ENCODE measurements around the gene OR1A1.
"Not testable (repeated sequence)": the region's sequence is repeated elsewhere in the genome, so short reads cannot be mapped to it uniquely, and the experiment has no call there.

The OR1A1 gene, protein sequence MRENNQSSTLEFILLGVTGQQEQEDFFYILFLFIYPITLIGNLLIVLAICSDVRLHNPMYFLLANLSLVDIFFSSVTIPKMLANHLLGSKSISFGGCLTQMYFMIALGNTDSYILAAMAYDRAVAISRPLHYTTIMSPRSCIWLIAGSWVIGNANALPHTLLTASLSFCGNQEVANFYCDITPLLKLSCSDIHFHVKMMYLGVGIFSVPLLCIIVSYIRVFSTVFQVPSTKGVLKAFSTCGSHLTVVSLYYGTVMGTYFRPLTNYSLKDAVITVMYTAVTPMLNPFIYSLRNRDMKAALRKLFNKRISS

DNA sequence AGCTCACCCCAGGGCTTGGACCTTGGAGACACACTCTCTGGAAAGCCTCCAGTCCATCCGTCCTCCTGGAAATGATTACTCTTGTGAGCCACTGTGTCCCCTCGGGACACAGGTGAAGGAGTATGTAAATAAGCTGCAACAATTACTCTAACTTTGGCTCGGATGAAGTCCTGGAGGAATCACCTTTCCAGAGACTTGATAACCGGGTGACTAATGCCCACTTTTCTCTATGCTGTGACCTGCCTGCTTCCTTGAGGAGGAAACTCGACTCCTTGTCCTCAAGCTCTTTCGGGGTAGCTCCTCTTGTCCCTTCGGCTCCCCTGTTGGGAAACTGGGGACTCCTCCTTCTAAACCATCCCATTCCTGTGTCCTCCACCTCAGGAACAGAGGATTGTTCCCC lies at the start of gene OR1A1:
TSS of gene OR1A1 (plus strand) at position 301 of the 400 bp plus-strand sequence. CDS start 7,954 bp downstream, outside the sequence.
- no peak for DNase-seq (ENCODE audit: low read depth in 2 of 2)

DNA sequence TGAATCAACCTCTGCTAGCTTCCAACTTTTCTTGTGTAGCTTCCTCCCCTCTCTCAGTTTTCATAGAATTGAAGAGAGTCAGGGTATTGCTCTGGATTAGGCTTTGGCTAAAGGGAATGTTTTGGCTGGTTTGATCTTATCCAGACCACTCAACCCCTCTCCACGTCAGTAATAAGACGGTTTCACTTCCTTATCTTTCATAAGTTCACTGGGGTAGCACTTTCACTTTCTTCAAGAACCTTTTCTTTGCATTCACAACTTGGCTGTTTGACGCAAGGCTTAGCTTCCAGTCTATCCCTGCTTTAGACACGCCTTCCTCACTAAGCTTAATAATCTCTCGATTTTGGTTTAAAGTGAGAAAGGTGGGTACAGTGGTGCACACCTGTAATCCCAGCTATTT lies 39.9 kb upstream of the OR1A1 start:
- no peak for DNase-seq (ENCODE audit: low read depth in 2 of 2)

DNA sequence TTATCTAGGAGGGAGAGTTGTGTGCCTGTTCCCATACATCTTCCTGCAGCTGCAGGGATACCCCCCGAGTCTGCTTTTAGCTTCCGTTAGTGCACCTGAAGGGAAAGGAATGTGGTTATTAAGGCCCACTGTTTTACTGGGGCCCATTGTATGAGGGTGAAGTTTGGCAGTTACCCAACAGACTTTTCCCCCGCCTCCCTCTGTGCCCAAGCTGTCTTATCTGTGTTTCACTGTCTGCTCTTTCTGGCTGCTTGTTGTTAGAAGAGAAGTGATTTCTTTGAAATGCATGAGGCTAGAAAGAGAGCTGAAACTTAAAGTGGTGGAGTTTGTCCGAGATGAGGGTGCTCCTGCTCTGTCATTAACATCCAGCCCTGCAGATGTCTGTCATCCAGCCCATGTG lies 17.5 kb upstream of the OR1A1 start:
- no peak for DNase-seq (ENCODE audit: low read depth in 2 of 2)

DNA sequence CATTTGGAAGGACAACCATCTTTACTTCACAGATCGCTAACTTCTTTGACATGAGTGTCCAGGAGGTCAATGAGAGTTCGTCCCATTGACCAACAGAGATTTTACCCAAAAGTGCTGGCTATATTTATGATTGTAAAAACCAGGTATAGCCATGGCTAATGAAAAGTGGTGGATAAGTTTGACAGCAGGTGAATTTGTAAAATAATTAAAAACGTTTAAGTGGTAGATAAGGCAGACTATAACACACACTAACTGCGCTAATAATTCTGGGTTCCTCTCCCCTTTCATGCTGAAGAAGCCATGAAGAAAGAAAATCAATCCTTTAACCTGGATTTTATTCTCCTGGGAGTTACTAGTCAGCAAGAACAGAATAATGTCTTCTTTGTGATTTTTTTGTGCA lies 10.2 kb upstream of the OR1A1 start, which contains the start of gene OR1A2:
TSS of gene OR1A2 (plus strand) at position 301 of the 400 bp plus-strand sequence. CDS start at position 301, 0 bp downstream.
- DNase-seq (ENCODE audit: low read depth in 2 of 2), result no peak

DNA sequence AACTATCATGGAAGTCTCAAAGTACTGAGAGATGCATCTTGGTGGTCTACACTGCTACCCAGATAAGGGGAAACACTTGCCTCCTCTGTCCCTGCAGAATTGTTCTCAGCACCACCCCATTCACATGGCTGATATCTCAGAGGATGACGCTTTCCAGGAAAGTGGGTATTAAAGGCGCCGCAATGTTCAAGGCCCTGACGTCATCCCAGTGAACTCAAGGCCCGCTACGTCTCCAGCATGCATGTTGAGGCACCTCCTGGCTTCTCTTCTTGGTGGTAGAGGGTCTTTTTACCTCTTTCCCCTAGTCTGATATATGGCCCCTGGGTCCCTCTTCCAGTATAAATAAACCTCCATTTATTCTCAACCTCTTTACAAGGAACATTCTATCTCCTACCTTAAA lies 1.0 kb downstream of the OR1A1 start:
- no peak for DNase-seq (ENCODE audit: low read depth in 2 of 2)

DNA sequence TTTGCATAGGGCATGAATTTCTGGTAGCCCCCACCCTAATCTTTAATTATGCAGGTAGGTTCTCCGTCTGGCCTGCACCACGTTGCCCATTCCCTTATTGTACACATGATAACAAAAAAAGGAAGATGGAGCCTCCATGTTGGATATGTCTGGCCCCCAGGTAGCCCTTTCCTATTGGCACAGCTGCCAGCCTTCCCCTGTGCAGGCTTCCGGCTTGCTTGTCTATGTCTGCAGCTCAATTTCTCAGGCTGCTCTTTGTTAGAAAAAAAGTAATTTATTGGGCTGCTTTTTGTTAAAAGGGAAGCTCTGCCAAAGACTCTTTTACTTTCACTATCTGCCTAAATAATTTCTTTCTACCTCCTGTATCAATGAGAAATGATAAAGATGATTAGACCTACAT lies 5.5 kb downstream of the OR1A1 start:
- DNase-seq (ENCODE audit: low read depth in 2 of 2), result no peak

DNA sequence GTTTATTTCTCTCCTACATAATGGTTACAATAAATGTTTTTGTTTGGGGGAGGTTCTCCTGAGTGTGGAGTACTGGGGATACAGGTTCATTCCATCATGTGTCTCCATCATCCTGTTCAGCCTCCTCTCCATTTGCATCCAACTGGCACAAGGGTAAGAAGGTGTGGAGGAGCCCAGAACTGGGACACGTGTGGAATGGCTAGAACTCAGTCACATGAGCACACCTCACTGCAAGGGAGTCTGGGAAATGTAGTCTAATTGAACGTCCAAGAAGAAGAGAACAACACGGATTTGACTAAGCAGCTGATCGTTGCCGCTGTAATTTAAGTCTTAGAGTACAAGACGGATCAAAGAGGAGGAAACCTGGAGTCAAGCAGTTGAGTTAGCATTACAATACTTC lies 6.1 kb downstream of the OR1A1 start:
- DNase-seq (ENCODE audit: low read depth in 2 of 2), result no peak

DNA sequence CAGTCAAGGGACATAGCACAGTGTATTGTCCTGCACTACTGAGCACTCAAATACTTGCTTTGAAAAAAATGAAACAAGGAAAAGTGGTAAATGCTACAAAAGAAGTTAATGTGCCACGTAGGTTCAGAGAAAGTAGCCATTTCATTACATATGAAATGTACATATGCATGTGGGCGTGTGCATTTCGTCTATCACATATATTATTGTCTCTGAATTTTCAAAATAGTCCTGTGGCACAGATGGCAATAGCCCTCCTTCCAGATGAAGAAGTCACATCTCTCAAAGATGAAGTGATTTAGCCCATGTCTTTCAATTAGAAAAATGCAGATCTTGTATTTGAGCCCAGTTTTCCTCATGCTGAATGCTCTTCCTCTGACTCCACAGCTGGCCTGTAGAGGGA lies 12.5 kb downstream of the OR1A1 start:
- DNase-seq (ENCODE audit: low read depth in 2 of 2), result not testable (repeated sequence)

DNA sequence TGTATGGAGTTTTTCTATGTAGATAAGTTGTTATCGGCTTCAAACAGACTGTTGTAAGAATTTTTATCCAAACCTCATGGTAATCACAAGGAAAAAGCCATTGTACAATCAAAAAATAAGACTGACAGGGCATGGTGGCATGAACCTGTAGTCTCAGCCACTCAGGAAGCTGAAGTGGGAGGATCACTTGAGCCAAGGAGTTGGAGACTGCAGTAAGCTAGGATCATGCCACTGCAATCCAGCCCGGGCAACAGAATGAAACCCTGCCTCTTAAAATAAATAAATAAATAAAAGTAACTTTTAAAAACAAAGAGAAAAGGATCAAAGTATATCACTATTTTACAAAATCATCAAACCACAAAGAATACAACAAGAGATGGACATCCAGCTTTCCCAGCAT lies 14.4 kb downstream of the OR1A1 start:
- DNase-seq (ENCODE audit: low read depth in 2 of 2), result no peak

DNA sequence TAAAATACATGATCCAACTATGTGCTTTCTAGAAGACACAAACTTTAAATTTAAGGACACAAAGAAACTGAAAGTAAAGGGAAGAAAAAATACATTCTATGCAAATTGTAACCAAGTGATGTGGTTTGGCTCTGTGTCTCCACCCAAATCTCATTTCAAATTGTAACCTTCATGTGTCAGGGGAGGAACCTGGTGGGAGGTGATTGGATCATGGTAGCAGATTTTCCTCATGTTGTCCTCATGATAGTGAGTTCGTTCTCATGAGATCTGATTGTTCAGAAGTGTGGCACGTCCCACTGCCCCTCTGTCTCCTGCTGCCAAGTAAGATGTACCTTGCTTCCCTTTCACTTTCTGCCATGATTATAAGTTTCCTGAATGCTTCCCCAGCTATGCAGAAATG lies 15.0 kb downstream of the OR1A1 start:
- DNase-seq (ENCODE audit: low read depth in 2 of 2), result no peak

DNA sequence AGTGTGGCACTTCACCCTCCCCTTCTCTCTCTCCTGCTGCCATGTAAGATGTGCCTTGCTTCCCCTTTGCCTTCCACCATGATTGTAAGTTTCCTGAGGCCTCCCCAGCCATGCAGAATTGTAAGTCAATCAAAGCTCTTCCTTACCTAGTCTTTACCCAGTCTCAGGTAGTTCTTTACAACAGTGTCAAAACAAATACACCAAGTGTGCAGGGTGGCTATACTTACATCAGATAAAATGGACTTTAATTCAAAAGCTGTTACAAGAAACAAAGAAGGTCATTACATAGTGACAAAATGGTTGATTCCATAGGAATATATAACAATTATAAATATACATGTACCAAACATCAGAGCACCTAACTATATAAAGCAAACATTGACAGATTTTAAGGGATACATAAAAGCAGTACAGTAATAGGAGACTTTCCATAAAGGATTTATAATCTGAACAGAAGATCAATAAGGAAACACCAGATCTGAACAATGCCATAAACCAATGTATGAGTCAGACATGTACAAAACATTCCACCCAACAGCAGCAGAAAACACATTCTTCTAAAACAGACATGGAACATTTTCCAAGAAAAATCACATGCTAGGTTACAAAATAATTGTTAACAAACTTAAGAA lies 17.4 kb downstream of the OR1A1 start:
- DNase-seq (ENCODE audit: low read depth in 2 of 2), result not testable (repeated sequence)

DNA sequence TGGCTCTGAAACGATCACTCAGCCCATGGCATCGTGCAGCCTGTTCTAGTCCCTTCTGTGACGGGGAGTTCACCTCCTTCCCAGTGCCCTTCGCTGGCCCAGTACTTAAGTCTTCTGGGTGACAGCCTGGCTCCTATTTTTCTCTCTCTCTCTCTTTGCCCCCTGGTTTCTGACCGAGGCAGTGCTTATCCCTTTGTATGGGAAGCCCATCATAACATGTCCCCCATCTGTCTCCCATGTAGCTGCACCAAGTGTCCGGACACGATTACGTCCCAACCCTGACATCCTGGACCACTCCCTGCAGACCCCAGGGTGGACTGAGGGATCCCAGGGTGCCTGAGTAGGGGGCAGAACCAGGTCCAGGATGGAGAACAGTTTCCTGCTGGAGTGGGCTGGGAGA lies 24.8 kb downstream of the OR1A1 start:
- DNase-seq (ENCODE audit: low read depth in 2 of 2), result not testable (repeated sequence)

DNA sequence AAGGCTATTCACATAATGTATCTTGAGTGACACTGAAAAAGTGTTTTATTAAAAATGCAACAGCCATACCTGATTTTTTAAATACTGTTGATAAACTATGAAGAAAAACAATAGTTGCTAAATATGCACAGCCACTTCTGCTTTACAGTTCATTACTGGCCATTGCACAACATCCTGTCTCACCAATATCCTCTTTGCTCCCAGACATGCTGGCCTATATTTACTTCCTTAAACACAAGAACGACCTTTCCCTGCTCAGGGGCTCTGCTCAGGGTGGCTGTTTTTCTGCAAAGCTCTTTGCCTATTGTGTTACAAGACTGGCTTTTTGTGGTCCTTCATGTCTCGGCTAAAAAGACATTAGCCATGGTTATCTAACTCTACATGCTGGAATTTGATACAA lies 31.2 kb downstream of the OR1A1 start:
- DNase-seq (ENCODE audit: low read depth in 2 of 2), result not testable (repeated sequence)

DNA sequence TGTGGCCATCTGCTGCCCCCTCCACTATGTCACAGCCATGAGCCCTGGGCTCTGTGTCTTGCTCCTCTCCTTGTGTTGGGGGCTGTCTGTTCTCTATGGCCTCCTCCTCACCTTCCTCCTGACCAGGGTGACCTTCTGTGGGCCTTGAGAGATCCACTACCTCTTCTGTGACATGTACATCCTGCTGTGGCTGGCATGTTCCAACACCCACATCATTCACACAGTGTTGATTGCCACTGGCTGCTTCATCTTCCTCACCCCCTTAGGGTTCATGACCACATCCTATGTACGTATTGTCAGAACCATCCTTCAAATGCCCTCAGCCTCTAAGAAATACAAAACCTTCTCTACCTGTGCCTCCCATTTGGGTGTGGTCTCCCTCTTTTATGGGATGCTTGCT lies 33.6 kb downstream of the OR1A1 start:
- not testable (repeated sequence) for DNase-seq (ENCODE audit: low read depth in 2 of 2)

DNA sequence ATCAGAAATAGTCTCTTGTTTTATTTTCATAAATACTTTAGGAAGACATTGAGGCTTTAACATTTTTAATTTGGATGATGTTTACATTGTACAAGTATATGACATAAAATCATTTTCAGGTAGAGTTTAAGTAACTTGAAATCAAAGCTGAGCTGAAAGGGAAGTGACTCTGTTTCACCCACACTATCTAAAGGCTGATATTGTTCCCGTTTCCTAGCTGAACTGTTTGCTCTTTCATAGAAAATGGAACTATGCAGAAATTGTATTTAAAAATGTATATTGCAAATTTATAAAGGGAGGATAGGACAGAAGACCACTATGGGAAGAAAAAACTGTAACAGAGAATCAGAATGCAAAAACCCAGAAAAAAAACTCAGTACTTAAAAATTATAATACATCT lies 37.4 kb downstream of the OR1A1 start:
- DNase-seq (ENCODE audit: low read depth in 2 of 2), result not testable (repeated sequence)

DNA sequence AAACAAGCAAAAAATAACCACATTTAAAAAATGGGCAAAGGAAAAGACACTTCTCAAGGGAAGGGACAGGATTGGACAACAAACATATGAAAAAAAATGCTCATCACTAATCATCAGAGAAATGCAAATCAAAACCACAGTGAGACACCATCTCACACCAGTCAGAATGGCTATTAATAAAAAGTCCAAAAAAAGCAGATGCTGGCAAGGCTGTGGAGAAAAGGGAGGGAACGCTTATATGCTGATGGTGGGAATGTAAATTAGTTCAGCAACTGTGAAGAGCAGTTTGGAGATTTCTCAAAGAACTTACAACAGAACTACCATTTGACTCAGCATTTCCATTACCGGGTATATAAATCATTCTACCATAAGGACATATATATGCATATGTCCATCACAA lies 41.5 kb downstream of the OR1A1 start:
- DNase-seq (ENCODE audit: low read depth in 2 of 2), result not testable (repeated sequence)

DNA sequence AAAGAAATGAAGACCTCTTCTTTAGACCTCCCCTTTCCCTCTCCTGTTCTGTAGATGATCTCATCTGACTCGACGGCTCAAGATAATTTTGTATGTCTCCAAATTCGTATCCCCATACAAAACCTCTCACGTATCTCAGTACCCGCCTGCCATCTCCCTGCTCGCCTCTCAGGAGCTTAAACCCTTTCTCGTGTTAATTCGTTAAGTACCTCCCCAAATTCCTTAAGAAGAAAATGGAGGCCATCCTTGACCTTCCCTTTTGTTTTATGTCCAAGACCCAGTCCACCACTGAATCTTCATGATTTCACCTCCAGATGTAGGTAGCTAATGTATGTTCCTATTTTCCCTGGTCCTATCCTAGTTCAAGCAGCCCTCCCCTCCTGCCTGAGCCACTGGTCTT lies 49.1 kb downstream of the OR1A1 start:
- no peak for DNase-seq (ENCODE audit: low read depth in 2 of 2)

DNA sequence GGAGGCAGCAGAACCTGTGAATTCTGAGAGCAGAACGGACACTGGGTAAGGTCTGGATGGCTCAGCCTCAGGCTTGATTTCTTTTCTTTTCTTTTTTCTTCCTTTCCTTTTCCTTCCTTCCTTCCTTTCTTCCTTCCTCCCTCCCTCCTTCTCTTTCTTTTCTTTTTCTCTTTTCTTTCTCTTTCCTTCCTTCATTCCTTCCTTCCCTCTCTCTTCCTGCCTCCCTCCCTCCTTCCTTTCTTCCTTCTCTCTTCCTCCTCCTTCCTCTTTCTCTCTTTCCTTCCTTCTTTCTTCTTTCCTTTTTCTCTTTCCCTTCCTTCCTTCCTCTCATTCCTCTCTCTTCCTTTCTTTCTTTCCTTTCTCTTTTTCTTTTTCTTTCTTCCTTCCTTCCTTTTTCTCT lies 52.7 kb downstream of the OR1A1 start:
- no peak for DNase-seq (ENCODE audit: low read depth in 2 of 2)

DNA sequence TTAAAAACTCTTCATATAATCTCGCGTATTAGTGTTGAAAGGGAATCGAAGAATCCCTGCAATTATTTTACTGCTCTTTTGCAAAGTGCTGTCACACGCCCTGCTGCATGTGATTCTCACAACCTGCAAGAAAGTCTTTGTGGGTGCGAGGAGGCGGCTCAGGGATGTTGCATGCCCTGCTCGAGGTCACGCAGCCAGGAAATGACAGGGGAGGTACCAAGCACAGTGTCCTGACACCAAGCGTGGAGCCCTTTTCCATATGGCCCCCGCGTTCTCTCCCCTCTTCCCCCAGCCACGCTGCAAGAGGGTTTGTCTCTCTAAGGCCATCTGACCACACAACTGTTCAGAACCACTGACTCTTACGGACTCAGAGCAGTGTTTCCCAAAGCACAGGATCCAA lies 53.1 kb downstream of the OR1A1 start:
- DNase-seq (ENCODE audit: low read depth in 2 of 2), result no peak

Data from stimulated activated CD4-positive, alpha-beta T cell treated with anti-CD3 and anti-CD28 coated beads, Interleukin-1b, Interleukin-23, amount 100 ng/mL, for 4 hours (primary cell).